ENCODE measurements around the gene P2RY11.
A peak's percentile ranks its signal among the peaks of the same experiment; 100 is the strongest.

The P2RY11 gene

DNA sequence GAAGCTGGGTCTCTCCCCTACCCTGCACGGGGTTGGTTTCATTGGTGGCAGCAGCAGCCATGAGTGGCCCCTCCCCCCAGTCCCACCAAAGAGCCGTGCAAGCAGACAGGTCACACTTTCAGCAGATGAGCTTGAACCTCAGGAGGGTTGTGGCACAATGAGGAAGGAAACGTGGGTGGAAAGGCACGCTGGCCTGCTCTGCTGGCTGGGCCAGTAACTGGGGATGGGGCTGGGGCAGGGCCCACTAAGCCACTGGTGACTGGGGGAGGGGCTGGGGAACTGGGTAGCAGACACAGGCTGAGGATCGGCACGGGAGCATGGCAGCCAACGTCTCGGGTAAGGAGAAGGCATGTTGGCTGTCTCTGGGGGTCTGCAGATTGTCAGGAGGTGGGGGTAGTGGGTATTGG is at the start of gene P2RY11:
Gene P2RY11 (plus strand): TSS at position 289 of the 407 bp plus-strand sequence. CDS start 29 bp downstream, at position 318.
- H3K4me3 ChIP-seq (replicated peaks in 1 of 2; ENCODE audit: low read depth in 2 of 2, low read length in 2 of 2) = no peak within 1 kb of the TSS
- TF ChIP-seq, protein P1, sequence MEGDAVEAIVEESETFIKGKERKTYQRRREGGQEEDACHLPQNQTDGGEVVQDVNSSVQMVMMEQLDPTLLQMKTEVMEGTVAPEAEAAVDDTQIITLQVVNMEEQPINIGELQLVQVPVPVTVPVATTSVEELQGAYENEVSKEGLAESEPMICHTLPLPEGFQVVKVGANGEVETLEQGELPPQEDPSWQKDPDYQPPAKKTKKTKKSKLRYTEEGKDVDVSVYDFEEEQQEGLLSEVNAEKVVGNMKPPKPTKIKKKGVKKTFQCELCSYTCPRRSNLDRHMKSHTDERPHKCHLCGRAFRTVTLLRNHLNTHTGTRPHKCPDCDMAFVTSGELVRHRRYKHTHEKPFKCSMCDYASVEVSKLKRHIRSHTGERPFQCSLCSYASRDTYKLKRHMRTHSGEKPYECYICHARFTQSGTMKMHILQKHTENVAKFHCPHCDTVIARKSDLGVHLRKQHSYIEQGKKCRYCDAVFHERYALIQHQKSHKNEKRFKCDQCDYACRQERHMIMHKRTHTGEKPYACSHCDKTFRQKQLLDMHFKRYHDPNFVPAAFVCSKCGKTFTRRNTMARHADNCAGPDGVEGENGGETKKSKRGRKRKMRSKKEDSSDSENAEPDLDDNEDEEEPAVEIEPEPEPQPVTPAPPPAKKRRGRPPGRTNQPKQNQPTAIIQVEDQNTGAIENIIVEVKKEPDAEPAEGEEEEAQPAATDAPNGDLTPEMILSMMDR (IDR thresholded peaks at IDR 0.05; ENCODE audit: low read depth, low read length) = no peak
- no peak for DNase-seq (ENCODE audit: low read depth in 2 of 2)

DNA sequence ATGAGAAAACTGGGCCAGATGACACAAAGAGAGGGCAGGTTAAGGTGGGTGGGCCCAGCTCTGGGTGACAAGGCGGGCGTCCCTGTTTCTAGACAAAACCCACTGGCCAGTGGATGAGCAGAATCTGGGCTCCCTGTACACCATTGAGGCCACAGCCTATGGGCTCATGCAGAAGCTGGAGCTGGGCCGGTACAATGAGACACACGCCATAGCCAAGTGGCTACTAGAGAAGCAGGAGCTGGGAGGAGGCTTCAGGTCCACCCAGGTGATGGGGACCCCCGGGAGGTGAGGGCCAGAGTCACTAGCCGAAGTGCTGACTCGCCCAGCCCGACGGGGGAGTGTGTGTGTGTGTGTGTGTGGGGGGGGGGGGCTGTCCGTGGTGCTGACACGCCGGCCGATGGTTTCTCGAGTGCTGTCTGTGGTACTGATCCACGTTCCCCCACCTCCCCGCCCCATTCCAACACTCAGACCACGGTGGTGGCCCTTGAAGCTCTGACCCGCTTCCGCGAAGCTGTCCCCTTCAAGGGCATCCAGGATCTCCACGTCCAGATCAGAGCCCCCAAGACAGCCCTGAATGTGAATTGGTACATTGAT is 49.7 kb upstream of the P2RY11 start:
- TF ChIP-seq, protein P1 (IDR thresholded peaks at IDR 0.05; ENCODE audit: low read depth, low read length) = no peak

DNA sequence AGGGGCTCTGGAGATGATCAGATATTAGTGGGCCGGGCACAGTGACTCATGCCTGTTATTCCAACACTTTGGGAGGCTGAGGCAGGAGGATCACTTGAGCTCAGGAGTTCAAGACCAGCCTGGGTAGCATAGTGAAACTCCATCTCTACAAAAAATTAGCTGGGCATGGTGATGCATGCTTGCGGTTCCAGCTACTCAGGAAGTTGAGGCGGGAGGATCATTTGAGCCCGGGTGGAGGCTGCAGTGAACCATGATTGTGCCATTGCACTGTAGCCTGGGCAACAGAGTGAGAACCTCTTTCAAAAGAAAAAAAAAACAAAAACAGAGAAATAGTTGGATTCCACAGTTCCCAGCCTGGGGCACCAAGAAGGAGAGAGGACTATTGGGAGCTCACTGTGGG is 43.3 kb upstream of the P2RY11 start:
- no peak overlapping the region for H3K4me3 ChIP-seq (replicated peaks in 1 of 2; ENCODE audit: low read depth in 2 of 2, low read length in 2 of 2)
- TF ChIP-seq, protein P1 (IDR thresholded peaks at IDR 0.05; ENCODE audit: low read depth, low read length) = no peak
- no peak for DNase-seq (ENCODE audit: low read depth in 2 of 2)

More for the DNA sequence above, 49.7 kb upstream of the P2RY11 start:
- H3K4me3 ChIP-seq (replicated peaks in 1 of 2; ENCODE audit: low read depth in 2 of 2, low read length in 2 of 2) = no peak overlapping the region
- no peak for DNase-seq (ENCODE audit: low read depth in 2 of 2)

- H3K4me3 ChIP-seq (replicated peaks in 1 of 2; ENCODE audit: low read depth in 2 of 2, low read length in 2 of 2) = no peak overlapping the region
- TF ChIP-seq, protein P1 (IDR thresholded peaks at IDR 0.05; ENCODE audit: low read depth, low read length) = no peak
- peak in 1 of 2 donors; percentile 19 for DNase-seq (ENCODE audit: low read depth in 2 of 2)
These were observed 42.4 kb upstream of the P2RY11 start for GRCh38 chr19:10069046-10069445.

DNA sequence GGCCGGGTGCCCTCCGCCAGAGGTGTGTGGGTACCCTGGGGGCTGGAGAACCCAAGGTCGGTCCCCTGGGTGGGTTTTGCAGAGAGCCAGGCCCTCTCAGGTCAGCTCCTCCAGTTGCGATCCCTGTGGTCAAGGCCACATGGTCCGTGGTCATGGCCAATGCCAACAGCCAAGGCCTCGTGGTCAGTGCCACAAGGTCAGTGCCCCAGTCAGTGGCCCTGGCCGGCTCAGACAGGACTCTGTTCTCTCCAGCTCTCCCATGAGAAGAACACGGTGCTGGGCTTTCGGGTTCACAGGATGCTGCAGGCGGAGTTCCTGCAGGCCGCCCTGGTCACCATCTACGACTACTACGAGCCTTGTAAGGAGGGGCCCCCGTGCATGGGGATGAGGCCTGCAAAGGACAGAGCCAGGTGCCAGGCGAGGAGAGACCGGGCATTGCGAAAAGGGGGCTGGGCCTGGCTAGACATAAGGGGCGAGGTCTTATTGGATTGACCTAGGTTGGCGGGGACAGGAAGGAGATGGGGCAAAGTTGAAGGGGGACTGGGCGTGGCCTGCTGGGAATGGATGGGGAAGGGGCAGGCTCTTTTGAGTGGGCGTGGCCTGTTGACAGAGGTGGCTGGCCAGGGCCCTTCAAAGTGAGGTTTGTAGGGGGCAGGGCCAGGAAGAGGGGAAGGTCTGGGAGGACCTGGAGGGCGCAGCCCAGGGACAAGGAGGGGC is 40.6 kb upstream of the P2RY11 start:
- TF ChIP-seq, protein P1 (IDR thresholded peaks at IDR 0.05; ENCODE audit: low read depth, low read length) = no peak
- no peak overlapping the region for H3K4me3 ChIP-seq (replicated peaks in 1 of 2; ENCODE audit: low read depth in 2 of 2, low read length in 2 of 2)
- DNase-seq (ENCODE audit: low read depth in 2 of 2) = no peak

DNA sequence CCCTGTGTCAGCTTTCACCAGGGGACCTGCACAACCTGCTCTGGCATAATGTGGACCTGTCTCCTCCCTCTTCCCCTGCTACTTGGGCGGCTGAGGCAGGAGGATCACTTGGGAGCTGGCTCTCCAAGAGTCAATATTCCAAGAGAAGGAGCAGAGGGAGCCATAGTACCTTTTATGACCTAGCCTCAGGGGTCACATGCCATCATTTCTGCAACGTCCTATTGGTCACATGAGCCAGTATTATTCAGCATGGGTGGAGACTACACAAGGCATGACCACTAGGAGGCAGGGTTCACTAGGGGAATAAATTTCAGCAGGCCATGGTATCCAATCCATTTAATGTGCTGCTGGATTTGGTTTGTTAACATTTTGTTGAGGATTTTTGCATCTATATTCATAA is 37.3 kb upstream of the P2RY11 start:
- TF ChIP-seq, protein P1 (IDR thresholded peaks at IDR 0.05; ENCODE audit: low read depth, low read length) = peak; percentile 43

More for the DNA sequence above, 37.3 kb upstream of the P2RY11 start:
- H3K4me3 ChIP-seq (replicated peaks in 1 of 2; ENCODE audit: low read depth in 2 of 2, low read length in 2 of 2) = no peak overlapping the region
- peak; percentile 27 to 63 for DNase-seq (ENCODE audit: low read depth in 2 of 2)

Data from cardiac fibroblast (primary cell).